ENCODE measurements around the gene MYO1E.

Gene MYO1E

GRCh38 chr15:59353994-59354416 lies 18.7 kb downstream of the MYO1E start:
- peak in 2 of 3 donors; percentile 66 to 72 for DNase-seq
- Histone ChIP-seq H3K4me3 (ENCODE audit: control insufficient read depth in 1 of 7, extremely low read depth in 1 of 7, insufficient read depth in 4 of 7, low read depth in 2 of 7, low read length in 6 of 7) (peak overlapping the region in 3 of 7 experiments; percentile 12 to 60 (median 58)), H3K4me1 (ENCODE audit: control extremely low read depth in 1 of 4, control insufficient read depth in 4 of 4, insufficient read depth in 4 of 4, low read length in 3 of 4) (peaks cover 16 to 65% (median 49%) of the 10 kb centered on the region in 4 experiments), H3K9me3 (ENCODE audit: control extremely low read depth in 1 of 5, control insufficient read depth in 4 of 5, insufficient read depth in 2 of 5, low read depth in 1 of 5, low read length in 4 of 5) (no peaks in the 10 kb centered on the region), H3K27ac (ENCODE audit: insufficient read depth in 1 of 2, low read depth in 1 of 2, low read length in 2 of 2, poor library complexity in 1 of 2, severe bottlenecking in 2 of 2) (peak overlapping the region in 1 of 2 experiments; percentile 46), H3K36me3 (ENCODE audit: control insufficient read depth in 4 of 4, insufficient read depth in 4 of 4, low read length in 3 of 4) (no peaks in the 10 kb centered on the region), H3K27me3 (replicated peaks in 2 of 5; ENCODE audit: control insufficient read depth in 4 of 5, insufficient read depth in 5 of 5, low read length in 4 of 5) (no peaks in the 10 kb centered on the region)
- POLR2A ChIA-PET, result no interaction called here
- CTCF ChIA-PET, result interaction anchor here (1.0 to 1.5 kb wide), 2 partner anchors 9 to 106 kb away, joined by 3 read pairs; no protein-coding TSS in a partner anchor
- WGBS (ENCODE audit: insufficient coverage), result 30% methylated on average over 4 of the region's 6 CpGs

GRCh38 chr15:59352683-59353082 lies 20.0 kb downstream of the MYO1E start:
- ChIA-PET POLR2A (interaction anchor here (0.6 kb wide), 1 partner anchor 352 kb away, joined by 4 read pairs; no protein-coding TSS in a partner anchor), CTCF (no interaction called here)
- peak in 1 of 3 donors; percentile 15 for DNase-seq
- H3K4me1 ChIP-seq (ENCODE audit: control extremely low read depth in 1 of 4, control insufficient read depth in 4 of 4, insufficient read depth in 4 of 4, low read length in 3 of 4), result peaks cover 16 to 74% (median 54%) of the 10 kb centered on the region in 4 experiments
- H3K27me3 ChIP-seq (replicated peaks in 2 of 5; ENCODE audit: control insufficient read depth in 4 of 5, insufficient read depth in 5 of 5, low read length in 4 of 5), result no peaks in the 10 kb centered on the region
- no peaks in the 10 kb centered on the region for H3K9me3 ChIP-seq (ENCODE audit: control extremely low read depth in 1 of 5, control insufficient read depth in 4 of 5, insufficient read depth in 2 of 5, low read depth in 1 of 5, low read length in 4 of 5)
- WGBS (ENCODE audit: insufficient coverage), result 5% methylated on average over 4 of the region's 7 CpGs
- peak overlapping the region in 1 of 7 experiments; percentile 33 for H3K4me3 ChIP-seq (ENCODE audit: control insufficient read depth in 1 of 7, extremely low read depth in 1 of 7, insufficient read depth in 4 of 7, low read depth in 2 of 7, low read length in 6 of 7)
- no peaks in the 10 kb centered on the region for H3K36me3 ChIP-seq (ENCODE audit: control insufficient read depth in 4 of 4, insufficient read depth in 4 of 4, low read length in 3 of 4)
- no peak overlapping the region for H3K27ac ChIP-seq (ENCODE audit: insufficient read depth in 1 of 2, low read depth in 1 of 2, low read length in 2 of 2, poor library complexity in 1 of 2, severe bottlenecking in 2 of 2)

GRCh38 chr15:59352189-59352588 lies 20.5 kb downstream of the MYO1E start:
- Histone ChIP-seq H3K36me3 (ENCODE audit: control insufficient read depth in 4 of 4, insufficient read depth in 4 of 4, low read length in 3 of 4) (no peaks in the 10 kb centered on the region), H3K27me3 (replicated peaks in 2 of 5; ENCODE audit: control insufficient read depth in 4 of 5, insufficient read depth in 5 of 5, low read length in 4 of 5) (no peaks in the 10 kb centered on the region), H3K4me3 (ENCODE audit: control insufficient read depth in 1 of 7, extremely low read depth in 1 of 7, insufficient read depth in 4 of 7, low read depth in 2 of 7, low read length in 6 of 7) (no peak overlapping the region), H3K9me3 (ENCODE audit: control extremely low read depth in 1 of 5, control insufficient read depth in 4 of 5, insufficient read depth in 2 of 5, low read depth in 1 of 5, low read length in 4 of 5) (no peaks in the 10 kb centered on the region), H3K4me1 (ENCODE audit: control extremely low read depth in 1 of 4, control insufficient read depth in 4 of 4, insufficient read depth in 4 of 4, low read length in 3 of 4) (peaks cover 16 to 75% (median 54%) of the 10 kb centered on the region in 4 experiments), H3K27ac (ENCODE audit: insufficient read depth in 1 of 2, low read depth in 1 of 2, low read length in 2 of 2, poor library complexity in 1 of 2, severe bottlenecking in 2 of 2) (no peak overlapping the region)
- no peak for DNase-seq
- WGBS (ENCODE audit: insufficient coverage), result 67% methylated on average over 9 of the region's 9 CpGs
- ChIA-PET POLR2A (interaction anchor here (0.6 kb wide), 1 partner anchor 351 kb away, joined by 4 read pairs; no protein-coding TSS in a partner anchor), CTCF (no interaction called here)

GRCh38 chr15:59350421-59350732 lies 22.3 kb downstream of the MYO1E start:
- H3K9me3 ChIP-seq (ENCODE audit: control extremely low read depth in 1 of 5, control insufficient read depth in 4 of 5, insufficient read depth in 2 of 5, low read depth in 1 of 5, low read length in 4 of 5), result no peaks in the 10 kb centered on the region
- CTCF ChIA-PET, result no interaction called here
- H3K27me3 ChIP-seq (replicated peaks in 2 of 5; ENCODE audit: control insufficient read depth in 4 of 5, insufficient read depth in 5 of 5, low read length in 4 of 5), result no peaks in the 10 kb centered on the region
- peaks cover 15 to 69% (median 52%) of the 10 kb centered on the region in 4 experiments for H3K4me1 ChIP-seq (ENCODE audit: control extremely low read depth in 1 of 4, control insufficient read depth in 4 of 4, insufficient read depth in 4 of 4, low read length in 3 of 4)
- H3K27ac ChIP-seq (ENCODE audit: insufficient read depth in 1 of 2, low read depth in 1 of 2, low read length in 2 of 2, poor library complexity in 1 of 2, severe bottlenecking in 2 of 2), result no peak overlapping the region
- POLR2A ChIA-PET, result interaction anchor here (0.5 kb wide), 1 partner anchor 27 kb away, joined by 3 read pairs; no protein-coding TSS in a partner anchor
- DNase-seq, result no peak
- no peaks in the 10 kb centered on the region for H3K36me3 ChIP-seq (ENCODE audit: control insufficient read depth in 4 of 4, insufficient read depth in 4 of 4, low read length in 3 of 4)
- H3K4me3 ChIP-seq (ENCODE audit: control insufficient read depth in 1 of 7, extremely low read depth in 1 of 7, insufficient read depth in 4 of 7, low read depth in 2 of 7, low read length in 6 of 7), result no peak overlapping the region
- no CpG with 5 or more reads among the region's 1 CpG for WGBS (ENCODE audit: insufficient coverage)

GRCh38 chr15:59349680-59350420 lies 22.8 kb downstream of the MYO1E start:
- ChIA-PET CTCF (no interaction called here), POLR2A (no interaction called here)
- Histone ChIP-seq H3K4me3 (ENCODE audit: control insufficient read depth in 1 of 7, extremely low read depth in 1 of 7, insufficient read depth in 4 of 7, low read depth in 2 of 7, low read length in 6 of 7) (peak overlapping the region in 1 of 7 experiments; percentile 16), H3K27me3 (replicated peaks in 2 of 5; ENCODE audit: control insufficient read depth in 4 of 5, insufficient read depth in 5 of 5, low read length in 4 of 5) (no peaks in the 10 kb centered on the region), H3K9me3 (ENCODE audit: control extremely low read depth in 1 of 5, control insufficient read depth in 4 of 5, insufficient read depth in 2 of 5, low read depth in 1 of 5, low read length in 4 of 5) (no peaks in the 10 kb centered on the region), H3K27ac (ENCODE audit: insufficient read depth in 1 of 2, low read depth in 1 of 2, low read length in 2 of 2, poor library complexity in 1 of 2, severe bottlenecking in 2 of 2) (no peak overlapping the region), H3K36me3 (ENCODE audit: control insufficient read depth in 4 of 4, insufficient read depth in 4 of 4, low read length in 3 of 4) (no peaks in the 10 kb centered on the region), H3K4me1 (ENCODE audit: control extremely low read depth in 1 of 4, control insufficient read depth in 4 of 4, insufficient read depth in 4 of 4, low read length in 3 of 4) (peaks cover 10 to 64% (median 47%) of the 10 kb centered on the region in 4 experiments)
- DNase-seq, result peak in 2 of 3 donors; percentile 62 to 79
- 100% methylated on average over 2 of the region's 4 CpGs for WGBS (ENCODE audit: insufficient coverage)

- Histone ChIP-seq H3K9me3 (ENCODE audit: control extremely low read depth in 1 of 5, control insufficient read depth in 4 of 5, insufficient read depth in 2 of 5, low read depth in 1 of 5, low read length in 4 of 5) (no peaks in the 10 kb centered on the region), H3K4me3 (ENCODE audit: control insufficient read depth in 1 of 7, extremely low read depth in 1 of 7, insufficient read depth in 4 of 7, low read depth in 2 of 7, low read length in 6 of 7) (no peak overlapping the region), H3K36me3 (ENCODE audit: control insufficient read depth in 4 of 4, insufficient read depth in 4 of 4, low read length in 3 of 4) (no peaks in the 10 kb centered on the region), H3K27me3 (replicated peaks in 2 of 5; ENCODE audit: control insufficient read depth in 4 of 5, insufficient read depth in 5 of 5, low read length in 4 of 5) (no peaks in the 10 kb centered on the region), H3K27ac (ENCODE audit: insufficient read depth in 1 of 2, low read depth in 1 of 2, low read length in 2 of 2, poor library complexity in 1 of 2, severe bottlenecking in 2 of 2) (no peak overlapping the region), H3K4me1 (ENCODE audit: control extremely low read depth in 1 of 4, control insufficient read depth in 4 of 4, insufficient read depth in 4 of 4, low read length in 3 of 4) (peaks cover 4 to 45% (median 30%) of the 10 kb centered on the region in 4 experiments)
- WGBS (ENCODE audit: insufficient coverage), result 93% methylated on average over 2 of the region's 5 CpGs
- DNase-seq, result no peak
- CTCF ChIA-PET, result no interaction called here
- POLR2A ChIA-PET, result no interaction called here
These were observed 24.8 kb downstream of the MYO1E start for GRCh38 chr15:59347915-59348314.

GRCh38 chr15:59346951-59347350 lies 25.7 kb downstream of the MYO1E start:
- no peak overlapping the region for H3K27ac ChIP-seq (ENCODE audit: insufficient read depth in 1 of 2, low read depth in 1 of 2, low read length in 2 of 2, poor library complexity in 1 of 2, severe bottlenecking in 2 of 2)
- no peaks in the 10 kb centered on the region for H3K27me3 ChIP-seq (replicated peaks in 2 of 5; ENCODE audit: control insufficient read depth in 4 of 5, insufficient read depth in 5 of 5, low read length in 4 of 5)
- no peak overlapping the region for H3K4me3 ChIP-seq (ENCODE audit: control insufficient read depth in 1 of 7, extremely low read depth in 1 of 7, insufficient read depth in 4 of 7, low read depth in 2 of 7, low read length in 6 of 7)
- no peak for DNase-seq
- no peaks in the 10 kb centered on the region for H3K36me3 ChIP-seq (ENCODE audit: control insufficient read depth in 4 of 4, insufficient read depth in 4 of 4, low read length in 3 of 4)
- 95% methylated on average over 12 of the region's 12 CpGs for WGBS (ENCODE audit: insufficient coverage)
- H3K4me1 ChIP-seq (ENCODE audit: control extremely low read depth in 1 of 4, control insufficient read depth in 4 of 4, insufficient read depth in 4 of 4, low read length in 3 of 4), result peaks cover 0 to 35% (median 22%) of the 10 kb centered on the region in 4 experiments
- ChIA-PET POLR2A (no interaction called here), CTCF (interaction anchor here (0.7 kb wide), 1 partner anchor 14 kb away, joined by 3 read pairs; no protein-coding TSS in a partner anchor)
- no peaks in the 10 kb centered on the region for H3K9me3 ChIP-seq (ENCODE audit: control extremely low read depth in 1 of 5, control insufficient read depth in 4 of 5, insufficient read depth in 2 of 5, low read depth in 1 of 5, low read length in 4 of 5)
